PC-3 (cell line): ENCODE results near the gene STPG4.

Experiments
- EZH2phosphoT487 ChIP-seq: fragments of 300-600 bp; sonication (generic); IDR thresholded peaks from 2 replicates; pipeline ENCODE4 v1.6.1; 2018; ENCODE audit warnings: mild to moderate bottlenecking, antibody characterized with exemption, low read length, borderline replicate concordance
- TF ChIP-seq, protein P1 (sequence below): fragments of 300-600 bp; sonication (generic); conservative IDR thresholded peaks from 2 replicates; pipeline ENCODE4 v1.5.1; 2017; ENCODE audit warnings: antibody characterized with exemption, low read depth, mild to moderate bottlenecking, low read length

DNA sequence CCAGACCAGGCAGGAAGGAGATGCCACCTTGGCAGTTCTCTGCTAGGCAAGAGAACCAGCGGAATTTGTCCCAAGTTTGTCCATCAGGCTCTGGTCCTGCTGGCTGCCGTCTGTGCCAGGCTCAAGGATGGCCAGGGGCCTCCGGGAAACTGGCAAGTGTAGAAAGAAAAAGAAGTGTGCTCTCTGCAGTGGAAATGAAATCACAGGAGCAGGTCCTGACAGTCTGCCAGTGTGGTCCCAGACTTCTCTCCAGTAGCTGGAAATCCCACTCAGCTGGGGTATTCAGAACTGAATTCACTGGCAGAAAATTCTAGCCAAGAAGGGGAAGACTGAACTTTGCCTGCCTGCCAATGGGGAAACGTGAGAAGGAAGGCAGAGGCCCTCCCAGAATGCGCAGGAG is 91.0 kb downstream of the STPG4 start:
- TF ChIP-seq, protein P1, sequence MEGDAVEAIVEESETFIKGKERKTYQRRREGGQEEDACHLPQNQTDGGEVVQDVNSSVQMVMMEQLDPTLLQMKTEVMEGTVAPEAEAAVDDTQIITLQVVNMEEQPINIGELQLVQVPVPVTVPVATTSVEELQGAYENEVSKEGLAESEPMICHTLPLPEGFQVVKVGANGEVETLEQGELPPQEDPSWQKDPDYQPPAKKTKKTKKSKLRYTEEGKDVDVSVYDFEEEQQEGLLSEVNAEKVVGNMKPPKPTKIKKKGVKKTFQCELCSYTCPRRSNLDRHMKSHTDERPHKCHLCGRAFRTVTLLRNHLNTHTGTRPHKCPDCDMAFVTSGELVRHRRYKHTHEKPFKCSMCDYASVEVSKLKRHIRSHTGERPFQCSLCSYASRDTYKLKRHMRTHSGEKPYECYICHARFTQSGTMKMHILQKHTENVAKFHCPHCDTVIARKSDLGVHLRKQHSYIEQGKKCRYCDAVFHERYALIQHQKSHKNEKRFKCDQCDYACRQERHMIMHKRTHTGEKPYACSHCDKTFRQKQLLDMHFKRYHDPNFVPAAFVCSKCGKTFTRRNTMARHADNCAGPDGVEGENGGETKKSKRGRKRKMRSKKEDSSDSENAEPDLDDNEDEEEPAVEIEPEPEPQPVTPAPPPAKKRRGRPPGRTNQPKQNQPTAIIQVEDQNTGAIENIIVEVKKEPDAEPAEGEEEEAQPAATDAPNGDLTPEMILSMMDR, result no peak
- TF ChIP-seq EZH2phosphoT487, result no peak
